ENCODE measurements around the gene NXPE1. TPM values are rescaled to one million over a fixed set of nuclear protein-coding genes. Genes with fewer than 3 reads are reported as not detected.

The NXPE1 gene
- total and polyA plus RNA-seq, 3 donors from 2014 or later, result 1.5 to 9.2 (median 3.9) TPM

DNA sequence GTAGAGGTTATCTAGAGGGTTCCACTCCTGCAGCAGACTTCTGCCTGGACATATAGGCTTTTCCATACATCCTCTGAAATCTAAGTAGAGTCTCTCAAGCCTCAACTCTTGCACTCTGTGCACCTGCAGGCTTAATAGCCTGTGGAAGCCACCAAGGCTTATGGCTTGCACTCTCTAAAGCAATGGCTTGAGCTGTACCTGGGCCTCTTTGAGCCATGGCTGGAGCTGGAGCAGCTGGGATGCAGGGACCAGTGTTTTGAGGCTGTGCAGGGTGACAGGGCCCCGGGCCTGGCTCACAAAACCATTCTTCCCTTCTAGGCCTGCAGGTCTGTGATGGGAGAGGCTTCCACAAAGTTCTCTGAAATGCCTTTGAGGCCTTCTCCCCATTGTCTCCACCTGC is 38.8 kb upstream of the NXPE1 start:
- no peak overlapping the region for H3K27ac ChIP-seq
- no peaks in the 10 kb centered on the region for H3K27me3 ChIP-seq
- H3K9me3 ChIP-seq, result no peaks in the 10 kb centered on the region
- no peak for TF ChIP-seq POLR2A (IDR thresholded peaks at IDR 0.05)
- TF ChIP-seq, protein P1, sequence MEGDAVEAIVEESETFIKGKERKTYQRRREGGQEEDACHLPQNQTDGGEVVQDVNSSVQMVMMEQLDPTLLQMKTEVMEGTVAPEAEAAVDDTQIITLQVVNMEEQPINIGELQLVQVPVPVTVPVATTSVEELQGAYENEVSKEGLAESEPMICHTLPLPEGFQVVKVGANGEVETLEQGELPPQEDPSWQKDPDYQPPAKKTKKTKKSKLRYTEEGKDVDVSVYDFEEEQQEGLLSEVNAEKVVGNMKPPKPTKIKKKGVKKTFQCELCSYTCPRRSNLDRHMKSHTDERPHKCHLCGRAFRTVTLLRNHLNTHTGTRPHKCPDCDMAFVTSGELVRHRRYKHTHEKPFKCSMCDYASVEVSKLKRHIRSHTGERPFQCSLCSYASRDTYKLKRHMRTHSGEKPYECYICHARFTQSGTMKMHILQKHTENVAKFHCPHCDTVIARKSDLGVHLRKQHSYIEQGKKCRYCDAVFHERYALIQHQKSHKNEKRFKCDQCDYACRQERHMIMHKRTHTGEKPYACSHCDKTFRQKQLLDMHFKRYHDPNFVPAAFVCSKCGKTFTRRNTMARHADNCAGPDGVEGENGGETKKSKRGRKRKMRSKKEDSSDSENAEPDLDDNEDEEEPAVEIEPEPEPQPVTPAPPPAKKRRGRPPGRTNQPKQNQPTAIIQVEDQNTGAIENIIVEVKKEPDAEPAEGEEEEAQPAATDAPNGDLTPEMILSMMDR (IDR thresholded peaks at IDR 0.05), result no peak
- intact Hi-C loops (cut with DNase I; ENCODE audit: low total_unique reads), result no loop called here
- 89 to 90% methylated on average over 1 of the region's 1 CpG for WGBS, 2 donors
- no peak overlapping the region for H3K4me3 ChIP-seq
- no peaks in the 10 kb centered on the region for H3K36me3 ChIP-seq (ENCODE audit: low read depth, missing control alignments)
- no peak for DNase-seq
- no peaks in the 10 kb centered on the region for H3K4me1 ChIP-seq

DNA sequence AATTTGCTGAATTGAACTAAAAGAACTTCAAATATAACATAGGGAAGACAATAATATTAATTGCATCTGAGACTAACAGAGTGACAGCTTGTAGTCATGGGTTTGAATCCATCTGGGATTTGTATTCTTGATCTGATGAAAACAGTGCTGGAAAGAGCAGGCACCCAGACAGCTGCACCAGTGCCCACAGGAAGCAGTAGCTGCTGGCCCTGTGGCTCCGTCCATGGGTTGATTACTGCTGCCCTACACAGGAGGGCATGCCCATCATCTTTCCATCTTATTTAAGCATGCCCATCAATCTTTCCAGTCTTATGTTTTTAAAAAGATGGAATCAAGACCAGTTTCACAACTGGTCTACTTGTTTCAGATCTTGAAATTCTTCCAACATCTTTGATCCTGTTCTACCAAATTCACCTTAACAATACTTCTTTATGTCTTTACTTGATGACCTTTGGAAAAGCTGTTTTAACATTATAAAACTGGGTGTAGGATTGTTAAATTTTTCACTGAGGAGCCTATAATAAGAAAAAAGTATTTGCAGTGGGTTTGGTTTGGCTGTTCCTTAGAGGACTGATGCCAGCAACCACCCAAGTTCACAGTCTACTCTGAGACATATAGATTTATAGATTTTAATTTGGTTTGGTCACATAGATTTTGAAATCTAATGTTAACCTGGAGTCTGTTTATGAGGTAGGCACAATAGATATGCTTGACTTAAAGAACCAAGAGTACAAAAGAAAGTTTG is 36.7 kb upstream of the NXPE1 start:
- Histone ChIP-seq H3K27ac (no peak overlapping the region), H3K36me3 (ENCODE audit: low read depth, missing control alignments) (no peaks in the 10 kb centered on the region), H3K9me3 (no peaks in the 10 kb centered on the region), H3K27me3 (no peaks in the 10 kb centered on the region), H3K4me3 (no peak overlapping the region), H3K4me1 (no peaks in the 10 kb centered on the region)
- 32 to 64% methylated on average over 1 of the region's 1 CpG for WGBS, 2 donors
- no peak for DNase-seq
- intact Hi-C loops (cut with DNase I; ENCODE audit: low total_unique reads), result no loop called here
- no peak for TF ChIP-seq POLR2A (IDR thresholded peaks at IDR 0.05)
- TF ChIP-seq, protein P1 (IDR thresholded peaks at IDR 0.05), result no peak

DNA sequence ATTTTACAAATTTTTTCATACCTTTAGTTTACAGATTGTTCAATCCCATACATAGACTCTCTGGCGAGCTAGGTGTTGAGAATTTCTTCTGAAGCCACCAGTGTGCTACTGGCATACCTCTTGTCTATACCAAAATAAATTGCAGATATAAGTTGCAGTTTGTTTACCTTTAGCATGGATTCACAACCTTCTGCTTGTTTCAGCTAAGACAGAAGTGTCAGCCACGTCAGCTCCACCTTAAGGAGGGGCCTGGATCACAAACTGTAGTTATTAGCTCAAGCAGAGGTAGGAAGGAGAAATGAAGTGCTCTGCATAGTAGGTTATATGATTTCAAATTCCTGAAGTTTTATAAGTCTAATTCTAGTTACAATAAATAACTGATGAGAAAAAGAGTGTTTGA is 35.9 kb upstream of the NXPE1 start, which contains the start of gene NXPE4:
TSS of gene NXPE4 (minus strand) at position 216 of the 400 bp plus-strand sequence. CDS start 1,027 bp downstream, outside the sequence.
- TF ChIP-seq POLR2A (IDR thresholded peaks at IDR 0.05), result no peak
- TF ChIP-seq, protein P1 (IDR thresholded peaks at IDR 0.05), result no peak
- no peak within 1 kb of the TSS for H3K27ac ChIP-seq
- intact Hi-C loops (cut with DNase I; ENCODE audit: low total_unique reads), result no loop called here
- no peak for DNase-seq
- H3K9me3 ChIP-seq, result no peaks in the 10 kb centered on the region
- no peaks in the 10 kb centered on the region for H3K4me1 ChIP-seq
- no peaks in the 10 kb centered on the region for H3K27me3 ChIP-seq
- H3K36me3 ChIP-seq (ENCODE audit: low read depth, missing control alignments), result no peaks in the 10 kb centered on the region
- WGBS, 2 donors, result 80 to 86% methylated on average over 2 of the region's 2 CpGs
- H3K4me3 ChIP-seq, result no peak within 1 kb of the TSS

DNA sequence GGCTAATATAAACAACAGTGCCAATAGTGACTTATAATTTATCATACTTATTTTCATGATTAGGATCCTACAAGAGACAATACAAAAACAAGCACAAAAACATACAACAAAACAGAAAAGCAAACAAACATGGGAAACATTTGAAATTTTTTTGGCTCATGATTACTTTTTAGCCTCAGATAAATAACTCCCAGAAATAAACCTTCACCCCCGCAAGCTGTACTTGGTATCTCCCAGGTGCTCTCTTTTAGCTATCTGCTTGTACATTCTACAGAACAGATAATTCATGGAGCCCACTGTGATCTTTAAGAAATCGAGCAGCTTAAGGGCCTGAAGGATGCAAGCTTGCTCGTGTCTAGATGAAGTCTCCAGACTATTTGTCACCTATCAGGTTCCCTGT is 35.0 kb upstream of the NXPE1 start:
- H3K36me3 ChIP-seq (ENCODE audit: low read depth, missing control alignments), result no peaks in the 10 kb centered on the region
- no peak for DNase-seq
- WGBS, 2 donors, result 70 to 76% methylated on average over 3 of the region's 3 CpGs
- intact Hi-C loops (cut with DNase I; ENCODE audit: low total_unique reads), result no loop called here
- no peaks in the 10 kb centered on the region for H3K9me3 ChIP-seq
- no peaks in the 10 kb centered on the region for H3K4me1 ChIP-seq
- no peaks in the 10 kb centered on the region for H3K27me3 ChIP-seq
- H3K27ac ChIP-seq, result no peak overlapping the region
- no peak for TF ChIP-seq POLR2A (IDR thresholded peaks at IDR 0.05)
- no peak overlapping the region for H3K4me3 ChIP-seq

DNA sequence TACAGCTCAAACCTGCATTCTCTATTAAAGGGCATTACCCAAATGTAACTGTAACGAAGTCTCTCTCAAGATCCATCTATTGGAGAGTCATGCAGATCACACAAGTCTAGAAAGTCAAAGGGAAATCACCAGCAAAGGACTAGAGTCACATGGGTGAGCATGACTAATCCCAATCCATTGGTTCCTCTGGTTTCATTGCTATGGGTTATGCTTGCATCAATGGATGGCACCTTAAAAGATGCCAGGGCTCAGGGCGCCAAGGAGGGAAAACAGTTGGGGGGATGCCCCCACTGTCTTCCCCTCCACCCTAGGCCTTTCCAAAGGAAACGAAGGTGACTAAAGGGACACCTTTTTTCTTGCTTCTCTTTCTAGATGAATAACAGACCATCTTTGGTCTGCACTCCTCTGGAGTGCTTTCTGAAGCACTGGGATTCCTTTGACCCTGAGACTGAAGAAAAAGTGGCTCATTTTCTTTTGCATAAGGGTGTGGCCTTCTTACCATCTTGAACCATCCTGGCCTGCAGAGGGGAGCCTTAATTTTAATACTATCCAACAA is 27.8 kb upstream of the NXPE1 start:
- H3K4me3 ChIP-seq, result no peak overlapping the region
- H3K27me3 ChIP-seq, result no peaks in the 10 kb centered on the region
- peaks cover 2% of the 10 kb centered on the region for H3K9me3 ChIP-seq
- no peak for DNase-seq
- H3K4me1 ChIP-seq, result no peaks in the 10 kb centered on the region
- TF ChIP-seq, protein P1 (IDR thresholded peaks at IDR 0.05), result no peak
- no peak for TF ChIP-seq POLR2A (IDR thresholded peaks at IDR 0.05)
- H3K36me3 ChIP-seq (ENCODE audit: low read depth, missing control alignments), result no peaks in the 10 kb centered on the region
- intact Hi-C loops (cut with DNase I; ENCODE audit: low total_unique reads), result no loop called here
- WGBS, 2 donors, result 81 to 92% methylated on average over 3 of the region's 3 CpGs
- H3K27ac ChIP-seq, result no peak overlapping the region

All from testis (tissue), 3 donors.